Kidney (tissue), 14 donors: ENCODE measurements around the gene LDB1. TPM values are rescaled to one million over a fixed set of nuclear protein-coding genes. Genes with fewer than 3 reads are reported as not detected.

Source experiments
- DNase-seq, 5 donors: peaks; one replicate each; pipeline ENCODE4 v3.0.0-alpha.2; 2013 to 2020
- FAIRE-seq: peaks from 2 replicates; lab custom pipeline; 2012; peaks lifted over from hg19 to GRCh38; lab: Jason Lieb, UNC
- H3K27ac ChIP-seq, 2 donors: one replicate each; pipeline ENCODE4 v1.7.0; 2013; ENCODE audit warnings: low read depth in 2 of 2, low read length in 2 of 2, inconsistent platforms in 1 of 2
- H3K27me3 ChIP-seq: one replicate; pipeline ENCODE4 v1.7.1; 2013; ENCODE audit warnings: low read length, inconsistent platforms; ENCODE audit not compliant: control insufficient read depth, insufficient read depth
- H3K36me3 ChIP-seq, 3 donors: one replicate each; pipeline versions ENCODE4 v1.7.0 to v1.7.1; 2013; ENCODE audit warnings: low read length in 3 of 3, control low read depth in 1 of 3, inconsistent platforms in 1 of 3; ENCODE audit not compliant: insufficient read depth in 3 of 3, control insufficient read depth in 2 of 3
- H3K4me1 ChIP-seq, 3 donors: one replicate each; pipeline versions ENCODE4 v1.7.0 to v1.7.1; 2013; ENCODE audit warnings: low read length in 3 of 3, inconsistent platforms in 1 of 3, low read depth in 1 of 3; ENCODE audit not compliant: control insufficient read depth in 2 of 3, insufficient read depth in 2 of 3
- H3K4me3 ChIP-seq, 3 donors: one replicate each; pipeline versions ENCODE4 v1.7.0 to v1.8.1; 2013; ENCODE audit warnings: low read length in 3 of 3, control low read depth in 1 of 3, inconsistent platforms in 1 of 3
- H3K9ac ChIP-seq, 3 donors: one replicate each; pipeline versions ENCODE4 v1.7.0 to v1.7.1; 2013; ENCODE audit warnings: low read length in 3 of 3, control low read depth in 1 of 3, inconsistent platforms in 1 of 3
- H3K9me3 ChIP-seq, 3 donors: one replicate each; pipeline versions ENCODE4 v1.7.0 to v1.7.1; 2013; ENCODE audit warnings: low read length in 3 of 3, control low read depth in 1 of 3, inconsistent platforms in 1 of 3; ENCODE audit not compliant: control insufficient read depth in 2 of 3, insufficient read depth in 1 of 3
- intact Hi-C: fragments of 100-400 bp; cut with DNase I; formaldehyde crosslinking; loops from one replicate; pipeline ENCODE4 v1.11.1; 2022
- polyA plus RNA-seq: library from polyadenylated mRNA; stranded (reverse); fragments of 350-450 nt; fragmentation: Illumina TruSeq; extraction: RNeasy Lipid Tissue Mini Kit (QIAGEN cat#74804); gene quantifications from one replicate; pipeline ENCODE4 v1.2.3, GENCODE V29; 2014; ENCODE audit warnings: low read depth, low replicate concordance; ENCODE audit not compliant: insufficient read depth
- total RNA-seq: library from RNA; stranded (reverse); fragmentation: NEBNext Ultra II Directional; extraction: Animal tissue kit (Norgen Biotek cat#: 25700); gene quantifications from one replicate; pipeline ENCODE4 v1.2.1, GENCODE V29; 2021
- TF ChIP-seq, protein P1 (sequence below): IDR thresholded peaks from 3 replicates; pipeline ENCODE4 v1.5.1; 2012; ENCODE audit warnings: mild to moderate bottlenecking, moderate library complexity, borderline replicate concordance; ENCODE audit not compliant: insufficient read depth; ENCODE audit errors: extremely low read depth
- donor health status: control.
- donor health status: control.
- donor health status: control.
- donor health status: control.
- donor health status: control.
- donor health status: DM: yes; HTN: yes; CAD: no.
- donor health status: Normal renal cell carcinoma (clear cell type).

The LDB1 gene
- total and polyA plus RNA-seq, 2 donors from 2014 or later = 27.9 to 56.1 TPM

DNA sequence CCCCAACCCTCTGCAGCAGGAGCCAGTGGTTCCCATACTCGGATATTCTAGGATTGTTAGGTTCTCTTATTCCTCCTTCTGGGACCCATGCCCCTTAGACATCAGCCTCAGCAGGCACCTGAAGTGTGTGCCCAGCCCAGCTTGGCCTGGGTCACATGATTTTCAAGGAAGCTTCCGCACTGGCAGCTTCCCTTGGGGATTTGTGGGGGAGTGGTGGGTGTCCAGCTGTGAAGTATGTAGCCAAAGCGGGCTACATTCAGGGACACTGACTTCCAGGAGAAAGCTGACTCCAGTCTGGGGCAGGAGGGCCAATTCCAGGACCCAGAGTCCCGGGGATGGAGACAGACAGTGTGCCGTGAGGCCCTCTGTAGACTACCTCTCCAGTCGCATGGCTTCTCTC, 1.3 kb downstream of the LDB1 start:
- H3K27ac ChIP-seq = peak overlapping the region; percentile 99
- FAIRE-seq (no peak), DNase-seq (peak; percentile 73 to 91 (median 84))
- H3K27me3 ChIP-seq = no peaks in the 10 kb centered on the region
- peak overlapping the region; percentile 68 to 88 (median 70) for H3K4me3 ChIP-seq
- peak overlapping the region; percentile 13 to 97 (median 85) for H3K9ac ChIP-seq
- intact Hi-C loops = no loop called here
- H3K36me3 ChIP-seq = no peaks in the 10 kb centered on the region
- H3K4me1 ChIP-seq = peaks cover 7 to 51% (median 45%) of the 10 kb centered on the region in 3 donors
- no peaks in the 10 kb centered on the region for H3K9me3 ChIP-seq
- TF ChIP-seq, protein P1, sequence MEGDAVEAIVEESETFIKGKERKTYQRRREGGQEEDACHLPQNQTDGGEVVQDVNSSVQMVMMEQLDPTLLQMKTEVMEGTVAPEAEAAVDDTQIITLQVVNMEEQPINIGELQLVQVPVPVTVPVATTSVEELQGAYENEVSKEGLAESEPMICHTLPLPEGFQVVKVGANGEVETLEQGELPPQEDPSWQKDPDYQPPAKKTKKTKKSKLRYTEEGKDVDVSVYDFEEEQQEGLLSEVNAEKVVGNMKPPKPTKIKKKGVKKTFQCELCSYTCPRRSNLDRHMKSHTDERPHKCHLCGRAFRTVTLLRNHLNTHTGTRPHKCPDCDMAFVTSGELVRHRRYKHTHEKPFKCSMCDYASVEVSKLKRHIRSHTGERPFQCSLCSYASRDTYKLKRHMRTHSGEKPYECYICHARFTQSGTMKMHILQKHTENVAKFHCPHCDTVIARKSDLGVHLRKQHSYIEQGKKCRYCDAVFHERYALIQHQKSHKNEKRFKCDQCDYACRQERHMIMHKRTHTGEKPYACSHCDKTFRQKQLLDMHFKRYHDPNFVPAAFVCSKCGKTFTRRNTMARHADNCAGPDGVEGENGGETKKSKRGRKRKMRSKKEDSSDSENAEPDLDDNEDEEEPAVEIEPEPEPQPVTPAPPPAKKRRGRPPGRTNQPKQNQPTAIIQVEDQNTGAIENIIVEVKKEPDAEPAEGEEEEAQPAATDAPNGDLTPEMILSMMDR = no peak

DNA sequence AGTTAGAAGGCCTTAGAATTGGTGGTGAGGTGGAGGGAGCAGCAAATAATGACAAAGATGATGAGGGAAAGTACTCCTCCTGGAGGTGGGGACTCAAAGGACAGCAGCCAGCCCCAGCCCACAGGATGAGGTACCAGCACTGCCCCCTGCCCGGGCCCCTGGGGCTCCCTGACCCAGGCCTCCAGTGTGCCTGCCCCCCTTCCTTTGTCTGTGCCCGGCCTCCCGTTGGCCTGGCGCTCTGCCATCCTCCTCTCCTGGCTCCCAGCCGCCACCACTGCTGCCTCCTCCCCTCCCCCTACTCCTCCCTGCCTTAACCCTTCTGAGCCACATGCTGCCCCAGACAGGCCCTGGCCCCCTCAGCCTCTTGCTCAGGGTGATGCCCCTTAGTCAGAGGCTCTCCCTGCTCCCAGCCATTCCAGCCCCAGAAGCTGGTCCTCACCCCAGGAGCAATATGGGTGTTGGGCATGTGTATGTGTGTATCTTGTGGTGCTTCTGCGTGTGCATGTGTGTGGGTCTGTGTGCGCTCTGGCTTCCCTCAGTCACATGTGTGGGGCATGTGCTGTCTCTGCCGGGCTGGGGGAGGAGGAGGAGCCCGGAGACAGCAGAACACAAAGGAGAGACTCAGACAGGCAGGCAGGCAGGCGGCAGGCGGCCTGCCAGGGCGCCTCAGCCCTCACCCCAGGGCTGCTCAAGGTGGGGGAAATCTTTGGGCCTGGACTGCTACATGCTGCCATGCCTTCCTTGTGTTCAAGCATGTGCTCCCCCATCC, 2.6 kb downstream of the LDB1 start:
- intact Hi-C loops = no loop called here
- DNase-seq = peak; percentile 87 to 94 (median 92)
- Histone ChIP-seq H3K27ac (peak overlapping the region; percentile 99), H3K27me3 (no peaks in the 10 kb centered on the region), H3K4me3 (peak overlapping the region; percentile 48 to 88 (median 70)), H3K9ac (peak overlapping the region in 2 of 3 donors; percentile 51 to 80), H3K9me3 (no peaks in the 10 kb centered on the region), H3K4me1 (peaks cover 7 to 61% (median 49%) of the 10 kb centered on the region in 3 donors), H3K36me3 (no peaks in the 10 kb centered on the region)
- TF ChIP-seq, protein P1 = no peak
- no peak for FAIRE-seq

DNA sequence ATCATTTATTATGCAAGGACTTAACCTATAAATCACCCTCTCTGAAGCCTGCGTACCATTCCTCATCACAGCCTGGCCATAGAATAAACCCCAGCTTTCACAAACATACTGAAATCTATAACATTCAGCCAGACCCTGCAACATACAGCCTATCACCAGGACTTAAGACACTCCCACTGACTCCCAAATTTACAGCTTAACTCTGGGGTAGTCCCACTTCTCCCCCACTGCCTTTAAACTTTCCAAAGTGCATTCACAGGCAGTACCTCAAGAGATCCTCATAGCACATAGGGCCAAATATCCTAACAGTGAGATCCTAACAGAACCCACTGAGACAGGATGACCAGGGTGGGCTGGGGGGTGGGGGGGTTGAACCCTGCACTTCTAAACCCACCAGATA, 3.5 kb downstream of the LDB1 start:
- no peaks in the 10 kb centered on the region for H3K27me3 ChIP-seq
- TF ChIP-seq, protein P1 = no peak
- peak overlapping the region; percentile 32 to 63 for H3K27ac ChIP-seq
- H3K9me3 ChIP-seq = no peaks in the 10 kb centered on the region
- H3K36me3 ChIP-seq = peaks cover 0 to 2% (median under 1%) of the 10 kb centered on the region in 3 donors
- H3K4me3 ChIP-seq = peak overlapping the region in 1 of 3 donors; percentile 88
- DNase-seq = no peak
- H3K9ac ChIP-seq = peak overlapping the region in 1 of 3 donors; percentile 80
- FAIRE-seq = no peak
- peaks cover 7 to 56% (median 45%) of the 10 kb centered on the region in 3 donors for H3K4me1 ChIP-seq
- intact Hi-C loops = no loop called here
